Measurements from ENCODE around the gene PARS2.

GRCh38 chr1:54743416-54744226 is 20.7 kb downstream of the PARS2 start:
- TF ChIP-seq CTCF (optimal IDR thresholded peaks at IDR 0.05 in 1 of 3, IDR thresholded peaks at IDR 0.05 in 1 of 3, conservative IDR thresholded peaks at IDR 0.05 in 1 of 3; ENCODE audit: extremely low read depth in 1 of 3, insufficient read depth in 2 of 3, low read length in 3 of 3) (no peak), EZH2 (IDR thresholded peaks at IDR 0.05; ENCODE audit: low read length) (no peak)
